Esophagus muscularis mucosa (tissue), 4 donors: ENCODE results near the gene HOXC10. TPM values are rescaled to one million over a fixed set of nuclear protein-coding genes. Genes with fewer than 3 reads are reported as not detected.

Source experiments
- DNase-seq: peaks from one replicate; pipeline ENCODE4 v3.0.0-alpha.2; 2017; ENCODE audit errors: extremely low spot score
- H3K27ac ChIP-seq, 4 donors: fragments of 200-600 bp; sonication (generic); replicated peaks in 1 of 4; 1 replicate in 3 of 4; 2 replicates in 1 of 4; pipeline ENCODE4 v1.5.1; 2016 to 2019; ENCODE audit warnings: mild to moderate bottlenecking in 1 of 4
- H3K27me3 ChIP-seq, 4 donors: fragments of 200-600 bp; sonication (generic); one replicate each; pipeline versions ENCODE4 v1.5.1 to v1.6.0; 2016 to 2019
- H3K36me3 ChIP-seq, 4 donors: fragments of 200-600 bp; sonication (generic); one replicate each; pipeline ENCODE4 v1.5.1; 2016 to 2019
- H3K4me1 ChIP-seq, 4 donors: fragments of 200-600 bp; sonication (generic); one replicate each; pipeline ENCODE4 v1.5.1; 2016 to 2019
- H3K4me3 ChIP-seq, 4 donors: fragments of 200-600 bp; sonication (generic); 1 replicate in 2 of 4; 2 replicates in 2 of 4; pipeline ENCODE4 v1.5.1; 2016 to 2019; ENCODE audit warnings: mild to moderate bottlenecking in 4 of 4, moderate library complexity in 1 of 4
- H3K9me3 ChIP-seq, 4 donors: fragments of 200-600 bp; sonication (generic); 1 replicate in 3 of 4; 2 replicates in 1 of 4; pipeline ENCODE4 v1.5.1; 2016 to 2019
- CTCF ChIP-seq, 3 experiments: fragments of 200-600 bp in 2 of 3; fragments of 450-650 bp in 1 of 3; sonication (generic) in 2 of 3; IDR thresholded peaks; one replicate each; pipeline ENCODE4 v1.5.1; 2017 to 2019; ENCODE audit warnings: antibody characterized with exemption in 3 of 3, mild to moderate bottlenecking in 2 of 3, moderate library complexity in 1 of 3
- EP300 ChIP-seq: sonication (generic); formaldehyde crosslinking; IDR thresholded peaks from one replicate; pipeline ENCODE4 v1.6.1; 2017; ENCODE audit warnings: antibody characterized with exemption
- POLR2A ChIP-seq: fragments of 450-650 bp; IDR thresholded peaks from one replicate; pipeline ENCODE4 v1.6.1; 2017; ENCODE audit warnings: antibody characterized with exemption, moderate library complexity, mild to moderate bottlenecking, low read depth
- POLR2AphosphoS5 ChIP-seq, 2 donors: sonication (generic); formaldehyde crosslinking; IDR thresholded peaks; one replicate each; pipeline ENCODE4 v1.6.1; 2017; ENCODE audit warnings: antibody characterized with exemption in 2 of 2
- WGBS: methylation state at CpG from one replicate; pipeline ENCODE4 v1.1.5; 2018; 5-methylcytosine and 5-hydroxymethylcytosine counted together
- intact Hi-C: fragments of 100-400 bp; cut with DNase I; formaldehyde crosslinking; loops from one replicate; pipeline ENCODE4 v1.15.1; 2023
- total RNA-seq, 4 donors: library from RNA; depleted of rRNA; stranded (reverse); fragments of >200 nt; gene quantifications; one replicate each; pipeline versions ENCODE4 v1.1.0 to v1.2.1, GENCODE V29; 2016

The HOXC10 gene
- total RNA-seq, 4 donors from 2014 or later: not detected

GRCh38 chr12:54032086-54032619 lies 47.2 kb downstream of the HOXC10 start:
- H3K9me3 ChIP-seq: no peaks in the 10 kb centered on the region
- no peaks in the 10 kb centered on the region for H3K36me3 ChIP-seq
- TF ChIP-seq EP300 (no peak), CTCF (IDR thresholded peaks at IDR 0.05) (no peak), POLR2AphosphoS5 (IDR thresholded peaks at IDR 0.05) (no peak), POLR2A (no peak)
- peak overlapping the region in 2 of 4 donors; percentile 65 to 69 for H3K4me3 ChIP-seq
- peaks cover 0 to 87% (median 34%) of the 10 kb centered on the region in 4 donors for H3K27me3 ChIP-seq
- 47% methylated on average over 6 of the region's 6 CpGs for WGBS
- no peak for DNase-seq
- peaks cover 14 to 45% (median 36%) of the 10 kb centered on the region in 4 donors for H3K4me1 ChIP-seq
- intact Hi-C loops: loop anchor here (2.0 to 5.0 kb wide), 2 partner anchors 95 to 161 kb away; no protein-coding TSS in a partner anchor
- H3K27ac ChIP-seq: no peak overlapping the region

GRCh38 chr12:54032627-54033100 lies 47.7 kb downstream of the HOXC10 start, which contains the start of gene HOXC5:
Gene HOXC5, plus strand, starts transcription at chr12:54033050. Its CDS starts 73 bp downstream, at chr12:54033123.
- peaks cover 0 to 82% (median 28%) of the 10 kb centered on the region in 4 donors for H3K27me3 ChIP-seq
- intact Hi-C loops: loop anchor here (2.0 to 5.0 kb wide), 2 partner anchors 95 to 160 kb away; no protein-coding TSS in a partner anchor
- peak within 1 kb of the TSS; percentile 50 to 69 (median 63) for H3K4me3 ChIP-seq
- TF ChIP-seq POLR2A: no peak
- peak; percentile 95 to 99 (median 98) for TF ChIP-seq CTCF (IDR thresholded peaks at IDR 0.05)
- no peak for TF ChIP-seq EP300
- peak in 1 of 2 donors; percentile 8 for TF ChIP-seq POLR2AphosphoS5 (IDR thresholded peaks at IDR 0.05)
- H3K27ac ChIP-seq: peak within 1 kb of the TSS; percentile 70 to 83 (median 74)
- 3% methylated on average over 12 of the region's 12 CpGs for WGBS
- H3K9me3 ChIP-seq: no peaks in the 10 kb centered on the region
- no peaks in the 10 kb centered on the region for H3K36me3 ChIP-seq
- no peak for DNase-seq
- H3K4me1 ChIP-seq: peaks cover 14 to 45% (median 37%) of the 10 kb centered on the region in 4 donors

GRCh38 chr12:54033106-54033979 lies 48.4 kb downstream of the HOXC10 start:
- no peaks in the 10 kb centered on the region for H3K36me3 ChIP-seq
- H3K4me3 ChIP-seq: peak overlapping the region; percentile 50 to 69 (median 63)
- WGBS: 2% methylated on average over 47 of the region's 61 CpGs
- intact Hi-C loops: loop anchor here (2.0 to 5.0 kb wide), 2 partner anchors 94 to 159 kb away; no protein-coding TSS in a partner anchor
- no peak for DNase-seq
- TF ChIP-seq EP300 (no peak), POLR2A (no peak), CTCF (IDR thresholded peaks at IDR 0.05) (no peak), POLR2AphosphoS5 (IDR thresholded peaks at IDR 0.05) (no peak)
- peaks cover 14 to 41% (median 39%) of the 10 kb centered on the region in 4 donors for H3K4me1 ChIP-seq
- peaks cover 0 to 75% (median 22%) of the 10 kb centered on the region in 4 donors for H3K27me3 ChIP-seq
- no peaks in the 10 kb centered on the region for H3K9me3 ChIP-seq
- H3K27ac ChIP-seq: peak overlapping the region; percentile 70 to 83 (median 74)

GRCh38 chr12:54033980-54034784 lies 49.2 kb downstream of the HOXC10 start:
- Histone ChIP-seq H3K4me3 (peak overlapping the region; percentile 50 to 69 (median 63)), H3K36me3 (no peaks in the 10 kb centered on the region), H3K4me1 (peaks cover 14 to 41% (median 36%) of the 10 kb centered on the region in 4 donors), H3K27ac (peak overlapping the region; percentile 70 to 83 (median 74)), H3K9me3 (no peaks in the 10 kb centered on the region), H3K27me3 (peaks cover 0 to 74% (median 14%) of the 10 kb centered on the region in 4 donors)
- intact Hi-C loops: loop anchor here (2.0 to 5.0 kb wide), 2 partner anchors 93 to 159 kb away; no protein-coding TSS in a partner anchor
- TF ChIP-seq POLR2A (no peak), CTCF (IDR thresholded peaks at IDR 0.05) (no peak), EP300 (no peak), POLR2AphosphoS5 (IDR thresholded peaks at IDR 0.05) (no peak)
- 40% methylated on average over 33 of the region's 57 CpGs for WGBS
- no peak for DNase-seq
